ENCODE data around the gene CDC25A. TPM values are rescaled to one million over a fixed set of nuclear protein-coding genes. Genes with fewer than 3 reads are reported as not detected.
"Not testable (repeated sequence)": the region's sequence is repeated elsewhere in the genome, so short reads cannot be mapped to it uniquely, and the experiment has no call there.

Gene CDC25A
- total and polyA plus RNA-seq, 2 experiments from 2014 or later, result 5.5 to 7.9 TPM

DNA sequence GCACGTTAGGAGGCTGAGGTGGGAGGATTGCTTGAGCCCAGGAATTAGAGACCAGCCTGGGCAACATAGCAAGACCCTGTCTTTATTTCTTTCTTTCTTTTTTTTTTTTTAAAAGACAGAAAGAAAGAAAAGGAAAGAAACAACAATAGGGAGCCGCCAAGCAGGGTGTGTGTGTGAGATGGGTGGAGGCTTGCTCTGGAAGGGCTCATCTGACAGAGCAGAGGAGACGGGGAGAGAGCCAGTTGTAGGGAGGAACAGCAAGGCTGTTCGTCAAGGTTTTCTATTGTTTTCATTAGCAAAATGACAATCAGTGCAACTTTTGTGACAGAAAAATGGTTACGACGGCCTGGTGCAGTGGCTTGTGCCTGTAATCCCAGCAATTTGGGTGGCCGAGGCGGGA is 69.3 kb downstream of the CDC25A start:
- H2AFZ ChIP-seq, result no peak overlapping the region
- no peak overlapping the region for H3K4me3 ChIP-seq
- TF ChIP-seq EZH2phosphoT487 (IDR thresholded peaks at IDR 0.05; ENCODE audit: low read depth, severe bottlenecking, unreplicated experiment) (no peak), EZH2 (IDR thresholded peaks at IDR 0.05; ENCODE audit: borderline replicate concordance) (no peak)
- TF ChIP-seq, protein P1, sequence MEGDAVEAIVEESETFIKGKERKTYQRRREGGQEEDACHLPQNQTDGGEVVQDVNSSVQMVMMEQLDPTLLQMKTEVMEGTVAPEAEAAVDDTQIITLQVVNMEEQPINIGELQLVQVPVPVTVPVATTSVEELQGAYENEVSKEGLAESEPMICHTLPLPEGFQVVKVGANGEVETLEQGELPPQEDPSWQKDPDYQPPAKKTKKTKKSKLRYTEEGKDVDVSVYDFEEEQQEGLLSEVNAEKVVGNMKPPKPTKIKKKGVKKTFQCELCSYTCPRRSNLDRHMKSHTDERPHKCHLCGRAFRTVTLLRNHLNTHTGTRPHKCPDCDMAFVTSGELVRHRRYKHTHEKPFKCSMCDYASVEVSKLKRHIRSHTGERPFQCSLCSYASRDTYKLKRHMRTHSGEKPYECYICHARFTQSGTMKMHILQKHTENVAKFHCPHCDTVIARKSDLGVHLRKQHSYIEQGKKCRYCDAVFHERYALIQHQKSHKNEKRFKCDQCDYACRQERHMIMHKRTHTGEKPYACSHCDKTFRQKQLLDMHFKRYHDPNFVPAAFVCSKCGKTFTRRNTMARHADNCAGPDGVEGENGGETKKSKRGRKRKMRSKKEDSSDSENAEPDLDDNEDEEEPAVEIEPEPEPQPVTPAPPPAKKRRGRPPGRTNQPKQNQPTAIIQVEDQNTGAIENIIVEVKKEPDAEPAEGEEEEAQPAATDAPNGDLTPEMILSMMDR (IDR thresholded peaks at IDR 0.05; ENCODE audit: poor library complexity), result no peak
- H3K36me3 ChIP-seq (replicated peaks; ENCODE audit: insufficient read depth, low read depth), result no peaks in the 10 kb centered on the region
- H3K4me1 ChIP-seq (ENCODE audit: insufficient read depth), result no peaks in the 10 kb centered on the region
- H4K20me1 ChIP-seq (ENCODE audit: insufficient read depth, poor library complexity, severe bottlenecking), result no peaks in the 10 kb centered on the region
- 90% methylated on average over 8 of the region's 8 CpGs for WGBS (ENCODE audit: low lambda C conversion rate, missing lambda C conversion rate)
- no peaks in the 10 kb centered on the region for H3K9me2 ChIP-seq (replicated peaks; ENCODE audit: insufficient read depth)
- H3K27me3 ChIP-seq, result no peaks in the 10 kb centered on the region
- no peaks in the 10 kb centered on the region for H3K9me3 ChIP-seq (ENCODE audit: low read depth)
- DNase-seq (ENCODE audit: low spot score), result no peak
- H3K4me2 ChIP-seq, result no peak overlapping the region
- H3K79me2 ChIP-seq, result no peaks in the 10 kb centered on the region
- no peak overlapping the region for H3K27ac ChIP-seq

DNA sequence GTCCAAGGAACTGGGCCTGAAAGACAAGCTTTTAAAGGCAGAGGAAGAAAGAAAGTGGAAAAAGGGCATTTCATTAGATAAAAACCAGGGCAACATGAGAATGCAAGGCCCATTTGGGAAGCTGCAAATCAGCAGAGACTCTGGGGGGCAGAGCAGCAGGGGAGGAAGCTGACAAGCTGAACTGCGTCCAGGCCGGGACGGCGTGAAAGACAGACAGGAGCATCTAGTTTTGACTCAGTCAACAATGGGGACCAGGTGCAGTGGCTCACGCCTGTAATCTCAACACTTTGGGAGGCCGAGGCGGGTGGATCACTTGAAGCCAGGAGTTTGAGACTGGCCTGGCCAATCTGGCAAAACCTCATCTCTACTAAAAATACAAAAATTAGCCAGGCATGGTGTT is 69.9 kb downstream of the CDC25A start:
- no peaks in the 10 kb centered on the region for H3K9me2 ChIP-seq (replicated peaks; ENCODE audit: insufficient read depth)
- no peak overlapping the region for H3K4me2 ChIP-seq
- H2AFZ ChIP-seq, result no peak overlapping the region
- H3K4me3 ChIP-seq, result no peak overlapping the region
- H3K36me3 ChIP-seq (replicated peaks; ENCODE audit: insufficient read depth, low read depth), result no peaks in the 10 kb centered on the region
- 72% methylated on average over 7 of the region's 7 CpGs for WGBS (ENCODE audit: low lambda C conversion rate, missing lambda C conversion rate)
- no peak for DNase-seq (ENCODE audit: low spot score)
- no peak overlapping the region for H3K27ac ChIP-seq
- no peaks in the 10 kb centered on the region for H3K79me2 ChIP-seq
- no peaks in the 10 kb centered on the region for H4K20me1 ChIP-seq (ENCODE audit: insufficient read depth, poor library complexity, severe bottlenecking)
- H3K27me3 ChIP-seq, result no peaks in the 10 kb centered on the region
- TF ChIP-seq EZH2 (IDR thresholded peaks at IDR 0.05; ENCODE audit: borderline replicate concordance), result no peak
- TF ChIP-seq, protein P1 (IDR thresholded peaks at IDR 0.05; ENCODE audit: poor library complexity), result no peak
- no peak for TF ChIP-seq EZH2phosphoT487 (IDR thresholded peaks at IDR 0.05; ENCODE audit: low read depth, severe bottlenecking, unreplicated experiment)
- H3K4me1 ChIP-seq (ENCODE audit: insufficient read depth), result no peaks in the 10 kb centered on the region
- no peaks in the 10 kb centered on the region for H3K9me3 ChIP-seq (ENCODE audit: low read depth)

DNA sequence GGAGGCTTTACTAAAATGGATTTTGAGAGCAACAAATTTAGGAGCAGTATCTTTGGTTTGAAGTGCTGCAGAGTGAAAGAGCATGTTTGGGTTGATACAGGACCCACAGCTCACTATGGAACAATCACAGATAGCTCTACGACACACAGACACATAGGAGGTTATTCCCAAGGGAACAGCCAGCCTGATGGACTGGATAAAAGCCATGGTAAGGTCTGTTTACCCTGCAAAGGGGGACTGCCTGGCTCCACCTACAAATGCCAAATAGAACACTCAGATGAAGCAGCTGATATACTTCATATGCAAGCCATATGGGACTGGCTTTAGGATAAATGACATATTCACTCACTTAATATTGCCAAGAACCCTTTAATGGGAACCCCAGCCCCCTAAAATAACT is 75.4 kb downstream of the CDC25A start:
- H3K9me3 ChIP-seq (ENCODE audit: low read depth), result no peaks in the 10 kb centered on the region
- H3K27me3 ChIP-seq, result no peaks in the 10 kb centered on the region
- no peak overlapping the region for H3K4me2 ChIP-seq
- H3K27ac ChIP-seq, result no peak overlapping the region
- H3K79me2 ChIP-seq, result no peaks in the 10 kb centered on the region
- H3K9me2 ChIP-seq (replicated peaks; ENCODE audit: insufficient read depth), result no peaks in the 10 kb centered on the region
- no peaks in the 10 kb centered on the region for H3K36me3 ChIP-seq (replicated peaks; ENCODE audit: insufficient read depth, low read depth)
- 48% methylated on average over 1 of the region's 1 CpG for WGBS (ENCODE audit: low lambda C conversion rate, missing lambda C conversion rate)
- H3K4me1 ChIP-seq (ENCODE audit: insufficient read depth), result no peaks in the 10 kb centered on the region
- no peak overlapping the region for H2AFZ ChIP-seq
- no peaks in the 10 kb centered on the region for H4K20me1 ChIP-seq (ENCODE audit: insufficient read depth, poor library complexity, severe bottlenecking)
- H3K4me3 ChIP-seq, result no peak overlapping the region
- TF ChIP-seq EZH2 (IDR thresholded peaks at IDR 0.05; ENCODE audit: borderline replicate concordance), result no peak
- TF ChIP-seq EZH2phosphoT487 (IDR thresholded peaks at IDR 0.05; ENCODE audit: low read depth, severe bottlenecking, unreplicated experiment), result no peak
- TF ChIP-seq, protein P1 (IDR thresholded peaks at IDR 0.05; ENCODE audit: poor library complexity), result no peak
- no peak for DNase-seq (ENCODE audit: low spot score)

DNA sequence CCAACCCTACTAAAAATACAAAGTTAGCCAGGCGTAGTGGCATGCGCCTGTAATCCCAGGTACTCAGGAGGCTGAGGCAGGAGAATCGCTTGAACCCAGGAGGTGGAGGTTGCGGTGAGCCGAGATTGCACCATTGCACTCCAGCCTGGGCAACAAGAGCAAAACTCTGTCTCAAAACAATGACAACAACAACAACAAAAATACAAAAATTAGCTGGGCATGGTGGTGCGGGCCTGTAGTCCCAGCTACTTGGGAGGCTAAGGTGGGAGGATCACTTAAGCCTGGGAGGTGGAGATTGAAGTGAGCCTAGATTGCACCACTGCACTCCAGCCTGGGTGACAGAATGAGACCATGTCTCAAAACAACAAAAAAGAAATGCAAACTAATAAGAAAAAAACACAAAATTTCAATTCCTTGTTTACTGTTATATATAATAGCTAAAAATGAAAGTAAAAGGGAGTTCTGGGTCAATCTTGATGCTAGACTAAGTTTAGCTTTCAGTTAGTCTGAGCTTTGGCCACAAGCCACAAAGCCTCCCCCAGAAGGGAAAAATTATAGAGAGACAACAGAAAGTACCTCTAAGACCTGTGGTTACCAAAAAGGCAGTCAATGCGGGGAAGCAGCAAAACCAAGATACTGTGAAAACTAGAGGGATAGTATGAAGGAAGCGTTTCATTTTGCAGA is 76.0 kb downstream of the CDC25A start:
- H3K9me2 ChIP-seq (replicated peaks; ENCODE audit: insufficient read depth); H3K27me3 ChIP-seq; H3K36me3 ChIP-seq (replicated peaks; ENCODE audit: insufficient read depth, low read depth); H3K4me3 ChIP-seq; H4K20me1 ChIP-seq (ENCODE audit: insufficient read depth, poor library complexity, severe bottlenecking); H3K4me1 ChIP-seq (ENCODE audit: insufficient read depth); H3K9me3 ChIP-seq (ENCODE audit: low read depth); DNase-seq (ENCODE audit: low spot score); H2AFZ ChIP-seq; H3K79me2 ChIP-seq; H3K27ac ChIP-seq; H3K4me2 ChIP-seq: not testable (repeated sequence)
- WGBS (ENCODE audit: low lambda C conversion rate, missing lambda C conversion rate), result 92% methylated on average over 8 of the region's 8 CpGs

Data from hepatocyte (in vitro differentiated cells).